GM19468 (cell line): ENCODE data around the gene AMHR2.

Source experiments
- ATAC-seq: cut with Tn5 transposase; IDR thresholded peaks from one replicate; pipeline ENCODE4 v1.9.1; 2021; ENCODE audit warnings: mild to moderate bottlenecking, moderate library complexity, moderate number of reproducible peaks; ENCODE audit not compliant: unreplicated experiment; ENCODE audit errors: extremely low read depth

The AMHR2 gene

GRCh38 chr12:53451661-53452158 is 28.1 kb downstream of the AMHR2 start, which contains the start of gene PCBP2:
PCBP2 (plus strand) TSS chr12:53452102; CDS start chr12:53454801, 2,699 bp downstream.
- peak; percentile 68 for ATAC-seq

- ATAC-seq = no peak
Measured at GRCh38 chr12:53452159-53453077, 28.8 kb downstream of the AMHR2 start.

- ATAC-seq = no peak
Measured at GRCh38 chr12:53453953-53454640, 30.4 kb downstream of the AMHR2 start.

GRCh38 chr12:53454707-53455106 is 31.1 kb downstream of the AMHR2 start:
- no peak for ATAC-seq

- ATAC-seq = no peak
Measured at GRCh38 chr12:53456654-53457366, 33.2 kb downstream of the AMHR2 start.

- no peak for ATAC-seq
Measured at GRCh38 chr12:53459097-53459496, 35.4 kb downstream of the AMHR2 start.

- no peak for ATAC-seq
Measured at GRCh38 chr12:53461059-53461458, 37.4 kb downstream of the AMHR2 start.

GRCh38 chr12:53461591-53461990 is 37.9 kb downstream of the AMHR2 start:
- no peak for ATAC-seq

- no peak for ATAC-seq
Measured at GRCh38 chr12:53462935-53463334, 39.3 kb downstream of the AMHR2 start.

GRCh38 chr12:53463802-53464560 is 40.3 kb downstream of the AMHR2 start:
- ATAC-seq = no peak

GRCh38 chr12:53464685-53465418 is 41.2 kb downstream of the AMHR2 start:
- ATAC-seq = no peak

- ATAC-seq = no peak
Measured at GRCh38 chr12:53465679-53466078, 42.0 kb downstream of the AMHR2 start.

- no peak for ATAC-seq
Measured at GRCh38 chr12:53466640-53467039, 43.0 kb downstream of the AMHR2 start.

GRCh38 chr12:53467082-53467481 is 43.4 kb downstream of the AMHR2 start:
- ATAC-seq = no peak

GRCh38 chr12:53467880-53468279 is 44.2 kb downstream of the AMHR2 start:
- no peak for ATAC-seq

- no peak for ATAC-seq
Measured at GRCh38 chr12:53468282-53468681, 44.6 kb downstream of the AMHR2 start.

GRCh38 chr12:53472056-53472582 is 48.5 kb downstream of the AMHR2 start:
- no peak for ATAC-seq

- ATAC-seq = no peak
Measured at GRCh38 chr12:53474077-53474476, 50.4 kb downstream of the AMHR2 start.

- ATAC-seq = no peak
Measured at GRCh38 chr12:53474819-53475218, 51.2 kb downstream of the AMHR2 start.
